NCI-H1048 (cell line): ENCODE measurements around the gene IGFBP3.

Experiments used
- DNase-seq: peaks from one replicate; lab custom pipeline; 2025; lab: John Stamatoyannopoulos, UW

The IGFBP3 gene

DNA sequence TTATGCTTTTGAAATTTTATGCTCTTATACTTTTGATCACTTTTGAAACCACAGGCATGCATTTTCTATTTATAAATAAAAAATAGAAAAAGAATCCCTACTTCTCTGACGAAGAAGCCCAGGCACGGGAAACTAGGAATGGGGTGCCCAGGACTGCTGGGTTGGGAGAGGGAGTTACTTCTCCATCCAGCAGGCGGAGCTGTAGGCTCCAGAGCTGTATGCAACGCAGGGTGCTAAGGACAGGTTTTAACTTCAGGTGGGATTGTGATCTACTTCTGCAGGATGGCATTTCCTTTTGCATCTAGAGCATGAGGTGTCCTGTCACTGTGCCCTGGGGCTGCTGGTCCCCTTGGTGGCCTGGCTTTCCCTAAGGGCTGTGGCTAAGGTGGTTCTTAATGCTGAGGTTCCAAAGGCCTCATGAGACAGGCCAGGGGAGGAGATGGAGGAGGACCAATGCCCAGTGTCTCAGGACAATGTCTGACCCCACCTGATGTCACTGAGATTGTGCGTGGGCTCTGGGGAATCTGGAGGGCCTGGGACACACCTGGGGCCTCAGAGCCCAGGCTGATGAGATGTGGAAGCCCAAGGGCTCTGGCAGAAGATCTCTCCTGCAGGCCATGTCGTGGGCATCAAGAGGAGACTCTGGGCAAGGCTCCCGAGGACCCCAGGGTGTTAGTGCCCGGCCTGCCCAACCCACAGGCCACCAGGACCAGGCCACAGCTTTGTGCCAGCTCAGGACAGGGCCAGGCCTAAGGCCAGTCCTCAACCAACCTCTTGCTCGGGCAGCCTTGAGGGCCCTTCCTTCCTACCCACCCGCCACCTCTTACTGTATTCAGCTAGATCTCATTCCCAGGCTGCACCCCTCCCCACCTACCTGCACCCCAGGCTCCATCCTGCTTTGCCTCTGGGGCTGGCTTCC, 48.7 kb downstream of the IGFBP3 start:
- no peak for DNase-seq

DNA sequence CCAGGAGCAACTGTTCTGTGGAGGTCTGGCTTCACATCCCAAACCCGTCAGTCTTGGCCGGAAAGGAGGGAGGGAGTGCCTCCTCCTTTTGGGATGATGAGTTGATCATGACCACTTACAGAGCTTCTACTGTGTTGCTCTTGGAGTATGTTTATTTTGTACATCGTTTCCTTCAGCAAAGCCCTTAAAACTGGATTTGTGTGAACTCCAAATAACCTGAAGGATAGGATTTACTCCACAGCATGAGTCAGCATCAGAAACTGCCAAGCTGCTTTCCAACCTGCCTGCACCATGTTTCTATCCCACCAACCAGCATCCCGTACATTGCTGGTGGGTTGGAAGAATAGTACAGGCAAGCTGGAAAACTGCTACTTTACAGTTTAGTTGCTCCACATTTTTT, 51.6 kb downstream of the IGFBP3 start:
- no peak for DNase-seq

DNA sequence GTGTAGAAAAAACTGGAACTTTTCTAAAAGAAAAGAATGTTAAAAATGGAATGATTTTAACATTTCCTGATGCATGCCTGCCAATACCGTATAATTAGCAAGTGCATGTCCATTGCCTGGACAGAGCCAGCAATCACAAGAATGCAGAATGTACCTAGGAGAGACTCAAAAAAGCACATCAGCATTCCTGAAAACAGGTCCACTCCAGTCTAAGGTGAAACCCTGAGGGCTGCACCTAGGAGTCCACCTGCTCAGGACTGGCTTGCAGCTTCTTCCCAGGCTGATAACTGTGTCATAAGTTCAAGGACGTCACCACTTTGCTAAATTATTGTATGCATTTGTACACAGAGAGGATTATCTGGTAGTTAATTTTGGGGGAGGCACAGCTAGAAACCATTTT, 53.6 kb downstream of the IGFBP3 start:
- no peak for DNase-seq

- no peak for DNase-seq
Observed at GRCh38 chr7:45865594-45866410, 55.3 kb downstream of the IGFBP3 start.

DNA sequence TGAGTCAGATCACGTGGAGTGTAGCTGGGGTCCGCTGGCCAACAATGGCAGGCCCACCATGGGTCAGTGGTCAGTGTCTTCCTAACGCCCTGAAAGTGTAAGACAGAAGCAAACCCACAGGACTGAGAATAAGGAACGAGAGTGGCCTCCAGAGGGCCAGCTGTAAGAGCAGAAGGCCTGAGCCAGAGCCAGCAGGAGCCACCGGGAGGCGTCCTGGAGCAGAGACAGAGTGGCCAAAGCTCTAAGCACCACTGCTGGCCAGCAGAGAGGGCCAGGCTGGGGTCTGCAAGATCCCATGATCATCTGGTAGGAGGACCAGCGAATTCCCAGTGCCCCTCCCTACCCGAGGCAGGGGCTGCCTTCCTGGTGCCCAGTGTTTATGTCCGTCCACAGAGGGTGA, 57.4 kb downstream of the IGFBP3 start:
- no peak for DNase-seq
